Effector memory CD4-positive, alpha-beta T cell (primary cell): ENCODE results near the gene ADARB2.

Source experiments
- DNase-seq, 3 donors: peaks; one replicate each; pipeline ENCODE4 v3.0.0-alpha.2; 2020
- H3K27ac ChIP-seq: 2 replicates; pipeline ENCODE4 v1.7.0; 2013; ENCODE audit warnings: mild to moderate bottlenecking, low read length, moderate library complexity; ENCODE audit not compliant: insufficient read depth, poor library complexity, severe bottlenecking
- H3K27me3 ChIP-seq: replicated peaks from 2 replicates; pipeline ENCODE4 v1.7.0; 2013; ENCODE audit warnings: mild to moderate bottlenecking, low read length; ENCODE audit not compliant: insufficient read depth, control insufficient read depth, poor library complexity, severe bottlenecking
- H3K36me3 ChIP-seq: 2 replicates; pipeline ENCODE4 v1.7.0; 2013; ENCODE audit warnings: mild to moderate bottlenecking, low read length, moderate library complexity; ENCODE audit not compliant: control insufficient read depth, insufficient read depth
- H3K4me1 ChIP-seq: 2 replicates; pipeline ENCODE4 v1.7.0; 2013; ENCODE audit warnings: low read length, mild to moderate bottlenecking; ENCODE audit not compliant: control insufficient read depth, insufficient read depth, poor library complexity, severe bottlenecking
- H3K4me3 ChIP-seq: 2 replicates; pipeline ENCODE4 v1.7.0; 2013; ENCODE audit warnings: low read length, low read depth, mild to moderate bottlenecking; ENCODE audit not compliant: insufficient read depth, poor library complexity, severe bottlenecking
- H3K9me3 ChIP-seq: 2 replicates; pipeline ENCODE4 v1.7.0; 2013; ENCODE audit warnings: mild to moderate bottlenecking, low read length, moderate library complexity; ENCODE audit not compliant: control insufficient read depth

ADARB2 gene

DNA sequence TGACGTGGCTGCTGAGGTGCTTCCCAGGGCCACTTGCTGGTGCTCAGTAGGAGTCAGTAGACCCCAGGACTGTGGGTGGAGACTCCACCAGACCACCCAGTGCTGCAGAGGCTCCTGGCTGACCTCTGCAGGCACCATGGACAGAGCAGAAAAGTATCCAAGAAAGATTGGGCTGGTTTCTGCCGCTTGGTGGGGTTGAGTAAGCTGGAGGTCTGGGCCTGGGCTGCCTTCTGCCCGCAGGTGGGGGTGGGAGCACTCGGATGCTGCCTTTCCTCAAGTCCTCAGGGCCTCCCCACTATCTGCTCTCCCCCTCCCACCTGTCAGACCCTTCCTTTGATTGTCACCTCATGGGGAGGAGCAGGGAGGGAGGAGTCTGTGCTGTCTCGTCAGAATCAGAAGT, 589.5 kb downstream of the ADARB2 start:
- DNase-seq, result no peak
- Histone ChIP-seq H3K27ac (no peak overlapping the region), H3K4me1 (no peaks in the 10 kb centered on the region), H3K9me3 (no peaks in the 10 kb centered on the region), H3K4me3 (no peak overlapping the region), H3K36me3 (no peaks in the 10 kb centered on the region), H3K27me3 (no peaks in the 10 kb centered on the region)

DNA sequence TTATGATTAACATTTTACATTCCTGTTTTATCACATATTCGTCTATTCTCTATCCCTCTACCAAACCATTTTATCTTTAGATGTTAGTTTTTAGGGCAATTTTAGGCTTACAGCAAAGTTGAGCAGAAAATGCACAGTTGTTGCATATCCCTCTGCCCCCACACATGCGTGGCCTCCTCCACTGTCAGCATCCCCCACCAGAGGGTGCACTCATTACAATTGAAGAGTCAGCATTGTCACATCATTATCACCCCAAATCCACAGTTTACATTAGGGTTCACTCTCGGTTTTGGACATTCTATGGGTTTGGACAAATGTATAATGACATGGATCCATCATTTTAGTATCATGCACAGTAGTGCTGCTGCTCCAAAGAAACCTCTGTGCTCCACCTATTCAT, 594.7 kb downstream of the ADARB2 start:
- Histone ChIP-seq H3K4me3 (no peak overlapping the region), H3K9me3 (no peaks in the 10 kb centered on the region), H3K27ac (no peak overlapping the region), H3K27me3 (no peaks in the 10 kb centered on the region), H3K36me3 (no peaks in the 10 kb centered on the region), H3K4me1 (no peaks in the 10 kb centered on the region)
- no peak for DNase-seq

DNA sequence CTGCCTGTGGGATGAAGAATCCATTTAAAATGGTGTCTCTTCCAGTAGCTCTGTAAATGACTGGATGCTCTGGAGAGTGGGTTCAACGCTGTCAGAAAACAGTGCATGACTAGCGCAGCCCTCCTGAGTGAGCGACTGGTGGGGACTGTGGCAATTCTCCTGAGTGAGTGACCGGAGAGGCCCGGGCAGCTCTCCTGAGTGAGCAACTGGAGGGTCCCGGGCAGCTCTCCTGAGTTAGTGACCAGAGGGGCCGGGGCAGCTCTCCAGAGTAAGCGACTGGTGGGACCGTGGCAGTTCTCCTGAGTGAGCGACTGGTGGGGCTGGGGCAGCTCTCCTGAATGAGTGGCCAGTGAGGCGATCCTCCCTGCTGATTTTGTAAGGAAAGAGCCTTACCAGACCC, 595.6 kb downstream of the ADARB2 start:
- no peak overlapping the region for H3K4me3 ChIP-seq
- no peaks in the 10 kb centered on the region for H3K4me1 ChIP-seq
- no peaks in the 10 kb centered on the region for H3K9me3 ChIP-seq
- no peaks in the 10 kb centered on the region for H3K27me3 ChIP-seq
- no peak for DNase-seq
- no peaks in the 10 kb centered on the region for H3K36me3 ChIP-seq
- H3K27ac ChIP-seq, result no peak overlapping the region

DNA sequence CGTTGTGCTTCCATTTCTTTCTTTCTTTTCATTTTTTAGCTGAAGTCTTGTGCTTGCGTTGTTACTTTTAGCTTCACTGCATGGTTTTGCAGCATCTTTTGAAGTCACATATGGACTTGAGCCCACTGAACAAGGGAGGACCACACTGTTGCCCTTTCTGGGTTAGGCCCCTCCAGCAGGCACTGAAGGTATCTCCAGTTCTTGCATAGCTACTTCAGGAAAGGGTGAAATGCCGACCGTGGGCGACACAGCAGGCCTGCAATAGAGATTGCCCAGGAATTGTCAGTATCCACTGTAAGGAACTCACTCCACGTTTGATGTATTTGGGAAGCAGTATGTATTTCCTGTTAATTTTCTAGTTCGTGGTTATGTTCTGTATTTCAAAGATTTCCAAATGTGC, 596.1 kb downstream of the ADARB2 start:
- no peaks in the 10 kb centered on the region for H3K27me3 ChIP-seq
- DNase-seq, result no peak

DNA sequence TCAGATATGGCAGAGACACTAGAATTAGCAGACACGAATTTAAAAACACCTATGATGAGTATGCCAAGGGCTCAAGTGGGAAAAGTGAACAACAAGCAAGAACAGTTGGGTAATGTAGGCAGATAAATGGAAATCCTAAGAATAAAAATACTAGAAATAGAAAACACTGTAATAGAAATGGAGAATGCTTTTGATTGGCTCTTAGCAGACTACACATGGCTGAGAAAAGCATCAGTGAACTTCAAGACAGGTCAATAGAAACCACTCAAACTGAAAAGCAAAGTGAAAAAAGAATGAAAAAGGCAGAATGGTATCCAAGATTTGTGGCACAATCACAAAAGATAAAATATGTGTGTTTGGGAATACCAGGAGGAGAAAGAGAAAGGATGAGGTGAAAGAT, 598.8 kb downstream of the ADARB2 start:
- no peak overlapping the region for H3K4me3 ChIP-seq
- H3K27me3 ChIP-seq, result no peaks in the 10 kb centered on the region
- no peaks in the 10 kb centered on the region for H3K9me3 ChIP-seq
- H3K36me3 ChIP-seq, result no peaks in the 10 kb centered on the region
- no peaks in the 10 kb centered on the region for H3K4me1 ChIP-seq
- DNase-seq, result no peak
- no peak overlapping the region for H3K27ac ChIP-seq

More for the DNA sequence above, 596.1 kb downstream of the ADARB2 start:
- H3K27ac ChIP-seq, result no peak overlapping the region
- H3K4me1 ChIP-seq, result no peaks in the 10 kb centered on the region
- no peaks in the 10 kb centered on the region for H3K36me3 ChIP-seq
- no peak overlapping the region for H3K4me3 ChIP-seq
- H3K9me3 ChIP-seq, result no peaks in the 10 kb centered on the region

DNA sequence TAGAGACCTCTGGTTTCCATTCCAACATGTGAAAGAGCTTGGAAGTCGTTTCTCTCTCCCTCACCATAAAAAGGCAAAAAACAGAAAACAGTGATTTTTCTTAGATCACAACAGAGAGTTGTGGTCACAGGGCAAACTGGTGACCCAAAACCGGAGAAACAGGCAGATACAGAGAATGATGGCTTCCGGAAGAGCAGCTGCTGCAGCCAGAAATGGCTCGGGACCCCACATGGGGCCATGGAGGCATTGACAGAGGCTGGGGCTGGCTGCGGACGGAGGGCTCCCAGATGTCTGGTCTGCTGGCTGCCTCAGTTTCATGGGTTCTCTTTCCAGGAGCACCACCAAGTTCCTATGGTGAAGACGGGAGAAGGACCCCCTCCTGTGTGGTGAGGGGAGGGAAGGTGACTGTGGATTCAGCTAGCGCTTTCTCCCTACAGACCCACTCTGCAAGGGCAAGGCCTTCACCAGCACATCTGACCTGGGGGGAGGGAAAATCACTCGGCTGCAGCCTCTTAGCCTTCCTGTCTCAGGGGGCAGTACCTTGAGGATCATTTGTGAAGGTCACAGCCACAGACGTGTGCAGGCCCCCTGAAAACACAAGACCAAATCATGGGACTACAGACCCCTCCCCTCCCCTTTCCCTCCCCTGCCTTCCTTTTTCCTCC, 599.7 kb downstream of the ADARB2 start:
- Histone ChIP-seq H3K9me3 (no peaks in the 10 kb centered on the region), H3K4me1 (no peaks in the 10 kb centered on the region), H3K27me3 (no peaks in the 10 kb centered on the region), H3K4me3 (no peak overlapping the region), H3K36me3 (no peaks in the 10 kb centered on the region), H3K27ac (no peak overlapping the region)
- DNase-seq, result no peak

DNA sequence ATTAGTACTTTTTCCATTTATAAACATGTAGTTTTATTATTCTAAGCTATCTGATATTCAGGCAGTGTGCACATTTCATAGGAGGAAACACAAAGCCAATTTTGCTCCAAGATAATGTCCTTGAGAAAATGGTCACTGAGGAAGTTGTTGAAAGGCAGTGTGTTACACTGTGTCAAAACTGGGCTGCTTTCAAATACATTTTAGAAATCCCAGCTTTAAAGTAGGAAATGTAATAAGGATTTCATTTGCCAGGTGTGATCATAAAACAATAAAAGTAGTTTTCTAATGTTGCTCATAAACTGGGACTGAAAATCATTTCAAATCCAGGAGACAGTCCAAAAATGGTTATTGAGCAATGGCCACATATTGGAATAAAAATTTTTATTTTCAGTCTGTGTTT, 601.1 kb downstream of the ADARB2 start:
- H3K4me3 ChIP-seq, result no peak overlapping the region
- H3K27me3 ChIP-seq, result no peaks in the 10 kb centered on the region
- H3K27ac ChIP-seq, result no peak overlapping the region
- H3K36me3 ChIP-seq, result peaks cover 7% of the 10 kb centered on the region
- DNase-seq, result no peak
- no peaks in the 10 kb centered on the region for H3K4me1 ChIP-seq
- H3K9me3 ChIP-seq, result no peaks in the 10 kb centered on the region

DNA sequence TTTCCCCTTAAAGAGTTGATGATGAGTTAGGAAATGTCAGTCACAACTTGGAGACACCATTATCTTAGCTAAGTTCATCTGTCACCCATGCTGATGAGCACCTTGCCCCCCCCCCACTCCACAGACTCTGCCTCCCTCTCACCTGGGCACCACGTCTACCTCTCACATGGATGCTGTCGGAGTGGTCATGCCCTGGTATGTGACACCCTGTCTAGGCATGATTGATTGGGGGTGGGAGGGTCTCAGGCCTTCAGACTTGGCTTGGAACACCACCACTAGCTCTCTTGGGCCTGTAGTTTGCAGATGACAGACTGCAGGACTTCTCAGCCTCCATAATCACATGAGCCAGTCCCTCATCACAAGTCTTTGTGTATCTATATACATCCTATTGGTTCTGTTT, 603.2 kb downstream of the ADARB2 start:
- DNase-seq, result no peak
- Histone ChIP-seq H3K4me1 (no peaks in the 10 kb centered on the region), H3K27ac (no peak overlapping the region), H3K4me3 (no peak overlapping the region), H3K36me3 (peaks cover 28% of the 10 kb centered on the region), H3K9me3 (no peaks in the 10 kb centered on the region), H3K27me3 (no peaks in the 10 kb centered on the region)

DNA sequence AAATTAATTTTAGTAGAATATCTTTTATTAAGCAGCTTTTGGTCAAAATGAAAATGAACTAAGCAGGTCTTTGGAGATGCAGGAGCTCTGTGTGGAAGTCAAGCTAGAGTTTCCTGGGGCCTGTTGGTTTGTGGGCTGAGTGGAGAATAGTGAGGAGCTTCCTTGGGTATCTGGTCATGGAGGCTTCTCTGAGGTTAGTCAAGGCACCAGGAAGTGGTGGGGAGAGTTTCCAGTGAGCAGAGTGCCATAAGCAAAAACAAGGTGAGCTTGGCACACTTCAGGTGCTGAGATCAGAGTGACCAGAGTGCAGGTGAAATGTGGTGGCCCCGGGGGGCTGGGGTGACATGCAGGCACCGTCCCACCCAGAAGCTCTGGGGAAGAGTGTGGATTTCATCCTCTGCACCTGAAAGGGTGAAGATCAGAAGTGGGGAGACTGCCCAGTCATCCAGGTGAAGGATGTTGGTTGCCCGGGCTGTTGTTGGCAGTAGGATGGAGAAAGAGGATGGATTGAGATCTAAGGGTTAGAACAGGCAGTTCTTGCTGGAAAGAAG, 603.8 kb downstream of the ADARB2 start:
- DNase-seq, result no peak
- H3K4me1 ChIP-seq, result no peaks in the 10 kb centered on the region
- peaks cover 34% of the 10 kb centered on the region for H3K36me3 ChIP-seq
- no peak overlapping the region for H3K4me3 ChIP-seq
- H3K27ac ChIP-seq, result no peak overlapping the region
- H3K27me3 ChIP-seq, result no peaks in the 10 kb centered on the region
- H3K9me3 ChIP-seq, result no peaks in the 10 kb centered on the region

DNA sequence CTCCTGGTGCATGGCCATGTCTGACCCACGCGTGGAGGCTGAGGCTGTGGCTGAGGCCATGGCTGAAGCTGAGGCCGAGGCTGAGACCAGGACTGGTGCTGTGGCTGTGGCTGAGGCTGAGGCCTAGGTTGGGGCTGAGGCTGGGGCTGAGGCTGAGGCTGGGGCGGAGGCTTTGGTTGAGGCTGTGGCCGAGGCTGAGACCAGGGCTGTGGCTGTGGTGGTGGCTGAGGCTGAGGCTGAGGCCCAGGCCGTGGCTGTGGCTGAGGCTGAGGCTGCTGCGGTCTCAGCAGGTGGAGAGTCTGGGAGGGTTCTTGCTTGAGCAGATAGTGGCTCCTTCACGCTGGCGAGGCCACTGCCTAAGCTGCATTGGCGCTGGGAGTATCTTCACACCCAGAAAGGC, 604.7 kb downstream of the ADARB2 start:
- DNase-seq, result no peak
- Histone ChIP-seq H3K27ac (no peak overlapping the region), H3K4me3 (no peak overlapping the region)

More for the DNA sequence above, 604.7 kb downstream of the ADARB2 start:
- Histone ChIP-seq H3K9me3 (no peaks in the 10 kb centered on the region), H3K27me3 (no peaks in the 10 kb centered on the region), H3K36me3 (peaks cover 41% of the 10 kb centered on the region), H3K4me1 (no peaks in the 10 kb centered on the region)
